A673 (cell line): ENCODE data around the gene TPM3. TPM values are rescaled to one million over a fixed set of nuclear protein-coding genes. Genes with fewer than 3 reads are reported as not detected.

Source experiments
- BruUV-seq: library from RNA; stranded (reverse); fragments of 400-500 nt; replicated peaks from 2 replicates; lab custom pipeline; 2021; lab: Mats Ljungman, UMichigan
- CTCF ChIA-PET: fragments of 300-600 bp; sonication (Branson Sonifier 250); formaldehyde crosslinking; loops from one replicate; lab custom pipeline; 2022; ENCODE audit warnings: antibody characterized with exemption; lab: Charles Lee
- POLR2A ChIA-PET: fragments of 300-600 bp; sonication (Branson Sonifier 250); formaldehyde crosslinking; loops from one replicate; lab custom pipeline; 2022; ENCODE audit warnings: antibody characterized with exemption; ENCODE audit not compliant: low non-redundant PET; lab: Charles Lee
- DNase-seq: peaks from one replicate; pipeline ENCODE4 v3.0.0-alpha.2; 2015; ENCODE audit warnings: low spot score
- H3K27ac ChIP-seq: fragments of 200-600 bp; sonication (generic); 2 replicates; pipeline ENCODE4 v1.5.1; 2016; ENCODE audit warnings: mixed run types, low read depth, mild to moderate bottlenecking, mixed read lengths, antibody characterized with exemption, low read length; ENCODE audit not compliant: poor library complexity, severe bottlenecking
- H3K27me3 ChIP-seq: fragments of 200-600 bp; sonication (generic); replicated peaks from 2 replicates; pipeline ENCODE4 v1.6.1; 2017; ENCODE audit warnings: mixed run types, low read depth, mild to moderate bottlenecking, mixed read lengths, antibody characterized with exemption, low read length; ENCODE audit not compliant: insufficient read depth, poor library complexity
- H3K36me3 ChIP-seq: fragments of 200-600 bp; sonication (generic); 2 replicates; pipeline ENCODE4 v1.6.1; 2016; ENCODE audit warnings: mixed run types, mild to moderate bottlenecking, mixed read lengths, antibody characterized with exemption, low read length; ENCODE audit not compliant: insufficient read depth, poor library complexity, severe bottlenecking
- H3K4me1 ChIP-seq: fragments of 200-600 bp; sonication (generic); 2 replicates; pipeline ENCODE4 v1.6.1; 2017; ENCODE audit warnings: mixed run types, mild to moderate bottlenecking, mixed read lengths, antibody characterized with exemption, low read length; ENCODE audit not compliant: insufficient read depth, poor library complexity, severe bottlenecking
- H3K4me3 ChIP-seq: fragments of 200-600 bp; sonication (generic); 2 replicates; pipeline ENCODE4 v1.5.1; 2016; ENCODE audit warnings: low read depth, mixed run types, mild to moderate bottlenecking, mixed read lengths, low read length; ENCODE audit not compliant: poor library complexity, severe bottlenecking
- H3K9me3 ChIP-seq: fragments of 200-600 bp; sonication (generic); 2 replicates; pipeline ENCODE4 v1.6.1; 2016; ENCODE audit warnings: mixed run types, low read depth, mild to moderate bottlenecking, mixed read lengths, antibody characterized with exemption, low read length; ENCODE audit not compliant: poor library complexity, severe bottlenecking
- EZH2 ChIP-seq: fragments of 200-600 bp; sonication (generic); IDR thresholded peaks from 2 replicates; pipeline ENCODE4 v1.6.1; 2017; ENCODE audit warnings: borderline replicate concordance, low read depth, mild to moderate bottlenecking, mixed read lengths, antibody characterized with exemption, low read length; ENCODE audit not compliant: poor library complexity, severe bottlenecking
- intact Hi-C: fragments of 100-400 bp; cut with micrococcal nuclease; formaldehyde crosslinking; loops from one replicate; pipeline ENCODE4 v1.10.0; 2022; ENCODE audit not compliant: unreplicated experiment
- total RNA-seq: library from RNA; stranded (reverse); gene quantifications from 2 replicates; pipeline ENCODE4 v1.2.3, GENCODE V29; 2021
- TF ChIP-seq, protein P1 (sequence below): fragments of 300-800, 200-600 bp; sonication (generic); conservative IDR thresholded peaks from 2 replicates; pipeline ENCODE4 v1.5.1; 2017; ENCODE audit warnings: low read depth, mild to moderate bottlenecking, antibody characterized with exemption, low read length, moderate library complexity, mixed read lengths

Gene TPM3
- total RNA-seq, 1 experiment from 2014 or later = 746 TPM

DNA sequence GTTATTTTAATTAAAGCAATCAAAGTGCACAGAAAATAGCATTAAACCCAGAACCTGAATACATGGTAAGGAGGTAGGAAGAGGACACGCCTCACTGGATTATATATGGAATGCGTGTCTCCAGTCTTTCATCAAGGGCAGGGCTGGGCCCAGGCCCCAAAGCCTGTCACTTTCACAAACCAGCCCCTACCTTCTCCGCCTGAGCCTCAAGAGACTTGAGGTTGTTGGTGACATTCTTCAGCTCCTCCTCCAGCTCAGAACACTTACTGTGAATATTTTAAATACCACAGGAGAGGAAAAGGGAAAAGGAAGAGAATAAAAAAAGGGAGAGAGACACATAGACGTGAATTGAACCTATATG is 20.7 kb downstream of the TPM3 start:
- intact Hi-C loops = no loop called here
- TF ChIP-seq, protein P1, sequence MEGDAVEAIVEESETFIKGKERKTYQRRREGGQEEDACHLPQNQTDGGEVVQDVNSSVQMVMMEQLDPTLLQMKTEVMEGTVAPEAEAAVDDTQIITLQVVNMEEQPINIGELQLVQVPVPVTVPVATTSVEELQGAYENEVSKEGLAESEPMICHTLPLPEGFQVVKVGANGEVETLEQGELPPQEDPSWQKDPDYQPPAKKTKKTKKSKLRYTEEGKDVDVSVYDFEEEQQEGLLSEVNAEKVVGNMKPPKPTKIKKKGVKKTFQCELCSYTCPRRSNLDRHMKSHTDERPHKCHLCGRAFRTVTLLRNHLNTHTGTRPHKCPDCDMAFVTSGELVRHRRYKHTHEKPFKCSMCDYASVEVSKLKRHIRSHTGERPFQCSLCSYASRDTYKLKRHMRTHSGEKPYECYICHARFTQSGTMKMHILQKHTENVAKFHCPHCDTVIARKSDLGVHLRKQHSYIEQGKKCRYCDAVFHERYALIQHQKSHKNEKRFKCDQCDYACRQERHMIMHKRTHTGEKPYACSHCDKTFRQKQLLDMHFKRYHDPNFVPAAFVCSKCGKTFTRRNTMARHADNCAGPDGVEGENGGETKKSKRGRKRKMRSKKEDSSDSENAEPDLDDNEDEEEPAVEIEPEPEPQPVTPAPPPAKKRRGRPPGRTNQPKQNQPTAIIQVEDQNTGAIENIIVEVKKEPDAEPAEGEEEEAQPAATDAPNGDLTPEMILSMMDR = no peak
- no peak for TF ChIP-seq EZH2
- no peak overlapping the region for H3K27ac ChIP-seq
- no peak overlapping the region for H3K4me3 ChIP-seq
- H3K4me1 ChIP-seq = peaks cover 3% of the 10 kb centered on the region
- BruUV-seq = no TSS peak
- POLR2A ChIA-PET = no interaction called here
- DNase-seq = no peak
- peaks cover 90% of the 10 kb centered on the region for H3K36me3 ChIP-seq
- CTCF ChIA-PET = no interaction called here
- H3K27me3 ChIP-seq = no peaks in the 10 kb centered on the region
- H3K9me3 ChIP-seq = no peaks in the 10 kb centered on the region

GRCh38 chr1:154170547-154171222 is 21.2 kb downstream of the TPM3 start:
- POLR2A ChIA-PET = interaction anchor here (0.6 kb wide), 1 partner anchor 156 kb away, joined by 3 read pairs; no protein-coding TSS in a partner anchor
- Histone ChIP-seq H3K4me1 (no peaks in the 10 kb centered on the region), H3K4me3 (no peak overlapping the region), H3K27me3 (no peaks in the 10 kb centered on the region), H3K27ac (no peak overlapping the region), H3K9me3 (no peaks in the 10 kb centered on the region), H3K36me3 (peaks cover 90% of the 10 kb centered on the region)
- BruUV-seq = no TSS peak
- no peak for DNase-seq
- TF ChIP-seq, protein P1 = no peak
- TF ChIP-seq EZH2 = no peak
- intact Hi-C loops = no loop called here
- CTCF ChIA-PET = no interaction called here

GRCh38 chr1:154167461-154167860 is 24.4 kb downstream of the TPM3 start:
- intact Hi-C loops = no loop called here
- BruUV-seq = no TSS peak
- TF ChIP-seq, protein P1 = no peak
- TF ChIP-seq EZH2 = no peak
- Histone ChIP-seq H3K4me1 (no peaks in the 10 kb centered on the region), H3K27me3 (no peaks in the 10 kb centered on the region), H3K9me3 (no peaks in the 10 kb centered on the region), H3K27ac (no peak overlapping the region), H3K4me3 (no peak overlapping the region), H3K36me3 (peaks cover 93% of the 10 kb centered on the region)
- ChIA-PET POLR2A (no interaction called here), CTCF (no interaction called here)
- DNase-seq = no peak
